ENCODE results near the gene IGSF9B. TPM values are rescaled to one million over a fixed set of nuclear protein-coding genes. Genes with fewer than 3 reads are reported as not detected.

The IGSF9B gene
- polyA plus RNA-seq, 6 donors from 2014 or later: not detected

- ATAC-seq (ENCODE audit: low read depth in 2 of 2) (no peak), DNase-seq (no peak)
- peaks cover 0 to 4% (median 0%) of the 10 kb centered on the region in 7 donors for H3K9me3 Mint-ChIP-seq
- H3K27ac Mint-ChIP-seq: no peak overlapping the region
- no peak overlapping the region for H3K4me3 Mint-ChIP-seq
- H3K4me1 Mint-ChIP-seq: peaks cover 0 to 10% (median 5%) of the 10 kb centered on the region in 3 donors
- no peaks in the 10 kb centered on the region for H3K36me3 Mint-ChIP-seq
- H3K27me3 Mint-ChIP-seq: peaks cover 39 to 79% (median 73%) of the 10 kb centered on the region in 3 donors
These were observed 8.1 kb downstream of the IGSF9B start for GRCh38 chr11:133948711-133949110.

- Mint-ChIP-seq H3K36me3 (no peaks in the 10 kb centered on the region), H3K27ac (no peak overlapping the region), H3K9me3 (peaks cover 0 to 2% (median 0%) of the 10 kb centered on the region in 7 donors), H3K4me1 (peaks cover 0 to 10% (median 5%) of the 10 kb centered on the region in 3 donors), H3K4me3 (no peak overlapping the region), H3K27me3 (peaks cover 30 to 66% (median 66%) of the 10 kb centered on the region in 3 donors)
- DNase-seq: no peak
- ATAC-seq (ENCODE audit: low read depth in 2 of 2): no peak
These were observed 9.4 kb downstream of the IGSF9B start for GRCh38 chr11:133947321-133947756.

GRCh38 chr11:133946541-133947318, 10.0 kb downstream of the IGSF9B start:
- no peaks in the 10 kb centered on the region for H3K36me3 Mint-ChIP-seq
- DNase-seq (no peak), ATAC-seq (ENCODE audit: low read depth in 2 of 2) (no peak)
- no peak overlapping the region for H3K27ac Mint-ChIP-seq
- H3K4me3 Mint-ChIP-seq: no peak overlapping the region
- peaks cover 0 to 2% (median 0%) of the 10 kb centered on the region in 7 donors for H3K9me3 Mint-ChIP-seq
- H3K27me3 Mint-ChIP-seq: peaks cover 30 to 65% (median 62%) of the 10 kb centered on the region in 3 donors
- H3K4me1 Mint-ChIP-seq: peaks cover 0 to 10% (median 5%) of the 10 kb centered on the region in 3 donors

- no peak for DNase-seq
- Mint-ChIP-seq H3K4me1 (peaks cover 0 to 10% (median 5%) of the 10 kb centered on the region in 3 donors), H3K27ac (no peak overlapping the region), H3K36me3 (no peaks in the 10 kb centered on the region), H3K27me3 (peaks cover 30 to 65% (median 58%) of the 10 kb centered on the region in 3 donors), H3K9me3 (peaks cover 0 to 2% (median 0%) of the 10 kb centered on the region in 7 donors), H3K4me3 (no peak overlapping the region)
- no peak for ATAC-seq (ENCODE audit: low read depth in 2 of 2)
These were observed 10.7 kb downstream of the IGSF9B start for GRCh38 chr11:133946051-133946450.

GRCh38 chr11:133945087-133945974, 11.4 kb downstream of the IGSF9B start:
- H3K36me3 Mint-ChIP-seq: no peaks in the 10 kb centered on the region
- peaks cover 30 to 65% (median 58%) of the 10 kb centered on the region in 3 donors for H3K27me3 Mint-ChIP-seq
- peaks cover 0 to 10% (median 5%) of the 10 kb centered on the region in 3 donors for H3K4me1 Mint-ChIP-seq
- no peak for ATAC-seq (ENCODE audit: low read depth in 2 of 2)
- H3K4me3 Mint-ChIP-seq: no peak overlapping the region
- DNase-seq: no peak
- H3K27ac Mint-ChIP-seq: no peak overlapping the region
- peaks cover 0 to 3% (median 0%) of the 10 kb centered on the region in 7 donors for H3K9me3 Mint-ChIP-seq

- H3K4me3 Mint-ChIP-seq: peak overlapping the region in 1 of 8 donors; percentile 32
- ATAC-seq (ENCODE audit: low read depth in 2 of 2) (no peak), DNase-seq (no peak)
- peaks cover 0 to 6% (median 5%) of the 10 kb centered on the region in 3 donors for H3K4me1 Mint-ChIP-seq
- no peaks in the 10 kb centered on the region for H3K36me3 Mint-ChIP-seq
- no peak overlapping the region for H3K27ac Mint-ChIP-seq
- H3K9me3 Mint-ChIP-seq: peaks cover 0 to 12% (median 0%) of the 10 kb centered on the region in 7 donors
- peaks cover 21 to 56% (median 47%) of the 10 kb centered on the region in 3 donors for H3K27me3 Mint-ChIP-seq
These were observed 12.6 kb downstream of the IGSF9B start for GRCh38 chr11:133943950-133944698.

GRCh38 chr11:133942577-133942976, 14.2 kb downstream of the IGSF9B start:
- no peak for DNase-seq
- H3K27ac Mint-ChIP-seq: peak overlapping the region in 1 of 6 donors; percentile 49
- peaks cover 13 to 40% (median 32%) of the 10 kb centered on the region in 3 donors for H3K27me3 Mint-ChIP-seq
- H3K4me3 Mint-ChIP-seq: no peak overlapping the region
- peaks cover 0 to 12% (median 0%) of the 10 kb centered on the region in 7 donors for H3K9me3 Mint-ChIP-seq
- no peak for ATAC-seq (ENCODE audit: low read depth in 2 of 2)
- no peaks in the 10 kb centered on the region for H3K36me3 Mint-ChIP-seq
- peaks cover 0 to 2% (median 2%) of the 10 kb centered on the region in 3 donors for H3K4me1 Mint-ChIP-seq

GRCh38 chr11:133941546-133941945, 15.2 kb downstream of the IGSF9B start:
- Mint-ChIP-seq H3K4me1 (no peaks in the 10 kb centered on the region), H3K4me3 (no peak overlapping the region), H3K9me3 (peaks cover 0 to 12% (median 0%) of the 10 kb centered on the region in 7 donors), H3K27ac (no peak overlapping the region), H3K27me3 (peaks cover 9 to 32% (median 22%) of the 10 kb centered on the region in 3 donors), H3K36me3 (no peaks in the 10 kb centered on the region)
- DNase-seq: no peak
- no peak for ATAC-seq (ENCODE audit: low read depth in 2 of 2)

GRCh38 chr11:133940034-133940433, 16.7 kb downstream of the IGSF9B start:
- no peaks in the 10 kb centered on the region for H3K4me1 Mint-ChIP-seq
- peaks cover 9 to 17% (median 10%) of the 10 kb centered on the region in 3 donors for H3K27me3 Mint-ChIP-seq
- ATAC-seq (ENCODE audit: low read depth in 2 of 2) (no peak), DNase-seq (no peak)
- H3K27ac Mint-ChIP-seq: no peak overlapping the region
- no peak overlapping the region for H3K4me3 Mint-ChIP-seq
- H3K9me3 Mint-ChIP-seq: peaks cover 0 to 12% (median 0%) of the 10 kb centered on the region in 7 donors
- H3K36me3 Mint-ChIP-seq: no peaks in the 10 kb centered on the region

GRCh38 chr11:133939558-133939957, 17.2 kb downstream of the IGSF9B start:
- Mint-ChIP-seq H3K9me3 (peaks cover 0 to 12% (median 0%) of the 10 kb centered on the region in 7 donors), H3K27ac (no peak overlapping the region), H3K36me3 (no peaks in the 10 kb centered on the region), H3K27me3 (peaks cover 5 to 13% (median 7%) of the 10 kb centered on the region in 3 donors), H3K4me3 (no peak overlapping the region), H3K4me1 (no peaks in the 10 kb centered on the region)
- DNase-seq: no peak
- no peak for ATAC-seq (ENCODE audit: low read depth in 2 of 2)

- Mint-ChIP-seq H3K9me3 (peaks cover 0 to 12% (median 0%) of the 10 kb centered on the region in 7 donors), H3K4me3 (no peak overlapping the region), H3K36me3 (no peaks in the 10 kb centered on the region), H3K4me1 (no peaks in the 10 kb centered on the region), H3K27me3 (peaks cover 0 to 4% (median 1%) of the 10 kb centered on the region in 3 donors), H3K27ac (no peak overlapping the region)
- DNase-seq: no peak
- ATAC-seq (ENCODE audit: low read depth in 2 of 2): no peak
These were observed 18.6 kb downstream of the IGSF9B start for GRCh38 chr11:133938166-133938565.

GRCh38 chr11:133937468-133937867, 19.3 kb downstream of the IGSF9B start:
- DNase-seq: no peak
- H3K9me3 Mint-ChIP-seq: peaks cover 0 to 12% (median 0%) of the 10 kb centered on the region in 7 donors
- H3K4me3 Mint-ChIP-seq: no peak overlapping the region
- ATAC-seq (ENCODE audit: low read depth in 2 of 2): no peak
- H3K4me1 Mint-ChIP-seq: no peaks in the 10 kb centered on the region
- no peak overlapping the region for H3K27ac Mint-ChIP-seq
- H3K27me3 Mint-ChIP-seq: peaks cover 0 to 3% (median 0%) of the 10 kb centered on the region in 3 donors
- no peaks in the 10 kb centered on the region for H3K36me3 Mint-ChIP-seq

- no peaks in the 10 kb centered on the region for H3K4me1 Mint-ChIP-seq
- DNase-seq (no peak), ATAC-seq (ENCODE audit: low read depth in 2 of 2) (no peak)
- H3K36me3 Mint-ChIP-seq: no peaks in the 10 kb centered on the region
- H3K27ac Mint-ChIP-seq: no peak overlapping the region
- H3K9me3 Mint-ChIP-seq: peaks cover 0 to 14% (median 0%) of the 10 kb centered on the region in 7 donors
- H3K27me3 Mint-ChIP-seq: no peaks in the 10 kb centered on the region
- H3K4me3 Mint-ChIP-seq: no peak overlapping the region
These were observed 19.8 kb downstream of the IGSF9B start for GRCh38 chr11:133937015-133937414.
